SK-N-SH (cell line): ENCODE data around the gene SDK1.

Experiments used
- CHD2 ChIP-seq: fragments of 150-350 bp; IDR thresholded peaks from 2 replicates; pipeline ENCODE4 v1.6.1; 2018; ENCODE audit warnings: low read length; ENCODE audit not compliant: partially characterized antibody
- CTCF ChIP-seq: fragments of 200-600 bp; sonication (generic); IDR thresholded peaks from 2 replicates; pipeline ENCODE4 v1.6.1; 2017; ENCODE audit warnings: antibody characterized with exemption, mild to moderate bottlenecking, moderate library complexity
- FOSL2 ChIP-seq: IDR thresholded peaks from 2 replicates; pipeline ENCODE4 v1.4.0; 2012; ENCODE audit warnings: low read depth, mild to moderate bottlenecking, moderate library complexity, borderline replicate concordance
- MEF2A ChIP-seq: IDR thresholded peaks from 2 replicates; pipeline ENCODE4 v1.4.0; 2012; ENCODE audit warnings: low read depth, borderline replicate concordance
- USF2 ChIP-seq: fragments of 150-350 bp; IDR thresholded peaks from 2 replicates; pipeline ENCODE4 v1.6.1; 2017; ENCODE audit warnings: antibody characterized with exemption, low read length, low read depth, borderline replicate concordance
- TF ChIP-seq, protein P1 (sequence below): IDR thresholded peaks from 2 replicates; pipeline ENCODE4 v1.6.1; 2012; ENCODE audit warnings: mild to moderate bottlenecking, low read depth, low read length, moderate library complexity

- TF ChIP-seq FOSL2 (no peak), CTCF (no peak), MEF2A (no peak), CHD2 (no peak), USF2 (no peak)
- TF ChIP-seq, protein P1, sequence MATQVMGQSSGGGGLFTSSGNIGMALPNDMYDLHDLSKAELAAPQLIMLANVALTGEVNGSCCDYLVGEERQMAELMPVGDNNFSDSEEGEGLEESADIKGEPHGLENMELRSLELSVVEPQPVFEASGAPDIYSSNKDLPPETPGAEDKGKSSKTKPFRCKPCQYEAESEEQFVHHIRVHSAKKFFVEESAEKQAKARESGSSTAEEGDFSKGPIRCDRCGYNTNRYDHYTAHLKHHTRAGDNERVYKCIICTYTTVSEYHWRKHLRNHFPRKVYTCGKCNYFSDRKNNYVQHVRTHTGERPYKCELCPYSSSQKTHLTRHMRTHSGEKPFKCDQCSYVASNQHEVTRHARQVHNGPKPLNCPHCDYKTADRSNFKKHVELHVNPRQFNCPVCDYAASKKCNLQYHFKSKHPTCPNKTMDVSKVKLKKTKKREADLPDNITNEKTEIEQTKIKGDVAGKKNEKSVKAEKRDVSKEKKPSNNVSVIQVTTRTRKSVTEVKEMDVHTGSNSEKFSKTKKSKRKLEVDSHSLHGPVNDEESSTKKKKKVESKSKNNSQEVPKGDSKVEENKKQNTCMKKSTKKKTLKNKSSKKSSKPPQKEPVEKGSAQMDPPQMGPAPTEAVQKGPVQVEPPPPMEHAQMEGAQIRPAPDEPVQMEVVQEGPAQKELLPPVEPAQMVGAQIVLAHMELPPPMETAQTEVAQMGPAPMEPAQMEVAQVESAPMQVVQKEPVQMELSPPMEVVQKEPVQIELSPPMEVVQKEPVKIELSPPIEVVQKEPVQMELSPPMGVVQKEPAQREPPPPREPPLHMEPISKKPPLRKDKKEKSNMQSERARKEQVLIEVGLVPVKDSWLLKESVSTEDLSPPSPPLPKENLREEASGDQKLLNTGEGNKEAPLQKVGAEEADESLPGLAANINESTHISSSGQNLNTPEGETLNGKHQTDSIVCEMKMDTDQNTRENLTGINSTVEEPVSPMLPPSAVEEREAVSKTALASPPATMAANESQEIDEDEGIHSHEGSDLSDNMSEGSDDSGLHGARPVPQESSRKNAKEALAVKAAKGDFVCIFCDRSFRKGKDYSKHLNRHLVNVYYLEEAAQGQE, result no peak
Observed at GRCh38 chr7:3443716-3444115, 142.7 kb downstream of the SDK1 start.
